Measurements from ENCODE around the gene KCNJ14.

- no peak for TF ChIP-seq CTCF (IDR thresholded peaks at IDR 0.05)
- TF ChIP-seq POLR2A (IDR thresholded peaks at IDR 0.05): no peak
These were observed 20.8 kb downstream of the KCNJ14 start for GRCh38 chr19:48476176-48476575.

Measured in tibial nerve (tissue), 3 donors.